A549 (cell line): ENCODE results near the gene TMEM123. TPM values are rescaled to one million over a fixed set of nuclear protein-coding genes. Genes with fewer than 3 reads are reported as not detected.

ENCODE experiments used
- ATAC-seq, 2 experiments: fragments of 200-7000 bp in 1 of 2; fragments of >200 bp in 1 of 2; cut with Nextera tagmentation in 1 of 2; cut with Tn5 transposase in 1 of 2; 3 replicates each; pipeline versions ENCODE4 v1.8.0 to v1.9.1; 2018 to 2020; ENCODE audit warnings: mild to moderate bottlenecking in 1 of 2, moderate library complexity in 1 of 2
- CTCF ChIA-PET: fragments of 300-600 bp; sonication (Branson Sonifier 250); formaldehyde crosslinking; extraction: SDS; loops from one replicate; lab custom pipeline; 2021; ENCODE audit warnings: antibody characterized with exemption, inconsistent platforms; lab: Yijun Ruan, JAX
- POLR2A ChIA-PET: fragments of 350-600 bp; formaldehyde crosslinking; extraction: SDS; loops from one replicate; lab custom pipeline; 2021; ENCODE audit warnings: antibody characterized with exemption, inconsistent platforms; lab: Yijun Ruan, JAX
- DNase-seq, 2 experiments: peaks; one replicate each; pipeline versions ENCODE4 v3.0.0 to v3.0.0-alpha.2; 2011 to 2016; ENCODE audit warnings: low read depth in 1 of 2, low spot score in 1 of 2
- FAIRE-seq: peaks from 2 replicates; lab custom pipeline; 2011; peaks lifted over from hg19 to GRCh38; lab: Jason Lieb, UNC
- H3K27ac ChIP-seq, 2 experiments: fragments of >200 bp; sonication (Bioruptor Twin); formaldehyde crosslinking; 3 replicates each; pipeline ENCODE4 v1.5.1; 2016 to 2017
- H3K4me1 ChIP-seq: fragments of >200 bp; sonication (Bioruptor Twin); formaldehyde crosslinking; 3 replicates; pipeline ENCODE4 v1.6.1; 2016
- H3K4me2 ChIP-seq: fragments of >200 bp; sonication (Bioruptor Twin); formaldehyde crosslinking; 3 replicates; pipeline ENCODE4 v1.6.1; 2016
- H3K4me3 ChIP-seq: fragments of >200 bp; sonication (Bioruptor Twin); formaldehyde crosslinking; 3 replicates; pipeline ENCODE4 v1.5.1; 2016
- H3K9me3 ChIP-seq: fragments of >200 bp; sonication (Bioruptor Twin); formaldehyde crosslinking; 3 replicates; pipeline ENCODE4 v1.6.1; 2016
- ATOH8 ChIP-seq: fragments of 250-450 bp; sonication (Bioruptor Pico); IDR thresholded peaks from 2 replicates; pipeline ENCODE4 v1.5.0; 2020; ENCODE audit warnings: low read depth, mild to moderate bottlenecking, moderate library complexity
- BHLHE40 ChIP-seq: IDR thresholded peaks from 2 replicates; pipeline ENCODE4 v1.6.1; 2012; ENCODE audit warnings: low read depth, low read length, inconsistent platforms
- CHD4 ChIP-seq: fragments of 200-600 bp; sonication (generic); IDR thresholded peaks from 2 replicates; pipeline ENCODE4 v1.6.1; 2016; ENCODE audit warnings: antibody characterized with exemption, mild to moderate bottlenecking, borderline replicate concordance
- EHF ChIP-seq: fragments of 250-450 bp; sonication (Bioruptor Pico); IDR thresholded peaks from 2 replicates; pipeline ENCODE4 v1.5.0; 2020; ENCODE audit warnings: mild to moderate bottlenecking
- FOXS1 ChIP-seq: fragments of 250-450 bp; sonication (Bioruptor Pico); IDR thresholded peaks from 2 replicates; pipeline ENCODE4 v1.5.0; 2020; ENCODE audit warnings: mild to moderate bottlenecking, moderate library complexity
- HES2 ChIP-seq: fragments of >200 bp; sonication (Bioruptor Twin); formaldehyde crosslinking; IDR thresholded peaks from 2 replicates; pipeline ENCODE4 v1.6.1; 2016
- HMGXB4 ChIP-seq: fragments of 250-450 bp; sonication (Bioruptor Pico); IDR thresholded peaks from 2 replicates; pipeline ENCODE4 v1.5.0; 2021; ENCODE audit warnings: mild to moderate bottlenecking, moderate library complexity, borderline replicate concordance
- HOXA7 ChIP-seq: fragments of 250-450 bp; sonication (Bioruptor Pico); IDR thresholded peaks from 2 replicates; pipeline ENCODE4 v1.5.0; 2020; ENCODE audit warnings: mild to moderate bottlenecking, moderate library complexity
- JUNB ChIP-seq: fragments of >200 bp; sonication (Bioruptor Twin); formaldehyde crosslinking; IDR thresholded peaks from 2 replicates; pipeline ENCODE4 v1.6.1; 2016
- MAZ ChIP-seq: fragments of 150-350 bp; IDR thresholded peaks from 2 replicates; pipeline ENCODE4 v1.6.1; 2014; ENCODE audit warnings: antibody characterized with exemption, low read depth, low read length, borderline replicate concordance
- NFE2L2 ChIP-seq: fragments of 150-350 bp; conservative IDR thresholded peaks from 2 replicates; pipeline ENCODE4 v1.6.1; 2014; ENCODE audit warnings: low read length
- NR3C1 ChIP-seq: fragments of >200 bp; sonication (Bioruptor Twin); formaldehyde crosslinking; IDR thresholded peaks from 3 replicates; pipeline ENCODE4 v1.6.1; 2017
- PBX3 ChIP-seq: IDR thresholded peaks from 2 replicates; pipeline ENCODE4 v1.6.1; 2012
- PHF8 ChIP-seq: fragments of 200-600 bp; sonication (generic); IDR thresholded peaks from 2 replicates; pipeline ENCODE4 v1.6.1; 2016; ENCODE audit warnings: low read depth, mild to moderate bottlenecking, antibody characterized with exemption, moderate library complexity, borderline replicate concordance
- POLR2AphosphoS2 ChIP-seq: conservative IDR thresholded peaks from 2 replicates; pipeline ENCODE4 v1.6.1; 2012; ENCODE audit warnings: low read length, improper control_type of control experiment, inconsistent platforms
- RAD21 ChIP-seq, 2 experiments: fragments of >200 bp in 1 of 2; sonication (Bioruptor Twin) in 1 of 2; formaldehyde crosslinking in 1 of 2; IDR thresholded peaks in 1 of 2; conservative IDR thresholded peaks in 1 of 2; 2 replicates in 1 of 2; 3 replicates in 1 of 2; pipeline ENCODE4 v1.6.1; 2012 to 2018; ENCODE audit warnings: inconsistent platforms in 1 of 2
- REST ChIP-seq: fragments of 200-600 bp; sonication (generic); IDR thresholded peaks from 2 replicates; pipeline ENCODE4 v1.6.1; 2016; ENCODE audit warnings: antibody characterized with exemption, mild to moderate bottlenecking, moderate library complexity
- USF2 ChIP-seq: fragments of 450-650 bp; IDR thresholded peaks from 2 replicates; pipeline ENCODE4 v1.6.1; 2014; ENCODE audit warnings: antibody characterized with exemption
- ZC3H11A ChIP-seq: fragments of 450-650 bp; IDR thresholded peaks from 2 replicates; pipeline ENCODE4 v1.6.1; 2014; ENCODE audit warnings: antibody characterized with exemption, mild to moderate bottlenecking
- ZFP36 ChIP-seq: fragments of 450-650 bp; IDR thresholded peaks from 2 replicates; pipeline ENCODE4 v1.6.1; 2014; ENCODE audit warnings: borderline replicate concordance; ENCODE audit not compliant: partially characterized antibody
- ZSCAN20 ChIP-seq: fragments of 250-450 bp; sonication (Bioruptor Pico); IDR thresholded peaks from 2 replicates; pipeline ENCODE4 v1.8.0; 2022; ENCODE audit warnings: mild to moderate bottlenecking, moderate library complexity
- WGBS: methylation state at CpG from one replicate; pipeline ENCODE4 v1.1.6; 2017; ENCODE audit errors: missing lambda C conversion rate; 5-methylcytosine and 5-hydroxymethylcytosine counted together
- polyA plus RNA-seq, 4 experiments: library from polyadenylated mRNA; depleted of rRNA in 3 of 4; stranded (reverse); fragments of >200 nt; fragmentation: RNase III in 1 of 4; extraction: RNeasy Plus Mini Kit Qiagen cat#74134 plus additional on column Dnase treatment in 1 of 4; gene quantifications; 2 replicates in 3 of 4; 3 replicates in 1 of 4; pipeline ENCODE4 v1.2.3, GENCODE V29; 2011 to 2017

Gene TMEM123
- polyA plus RNA-seq, 2 of the 4 experiments (the other 2 are of a cell fraction): 199 to 458 TPM

- Histone ChIP-seq H3K9me3 (no peaks in the 10 kb centered on the region), H3K4me3 (no peak overlapping the region), H3K27ac (0 out of 6 replicates have a peak overlapping the region, but pooled peaks of 1 of the 2 experiments have one; percentile 45), H3K4me1 (peaks cover 12% of the 10 kb centered on the region), H3K4me2 (no peak overlapping the region)
- no peak for FAIRE-seq
- no peak for ATAC-seq
- TF ChIP-seq USF2 (no peak), ZFP36 (no peak), BHLHE40 (no peak), REST (no peak), ATOH8 (no peak), MAZ (no peak), RAD21 (conservative IDR thresholded peaks at IDR 0.05 in 1 of 2, IDR thresholded peaks at IDR 0.05 in 1 of 2) (no peak), NFE2L2 (no peak), PBX3 (no peak), ZSCAN20 (no peak), HOXA7 (no peak), POLR2AphosphoS2 (no peak), EHF (CRISPR knock-in tag) (no peak), ZC3H11A (no peak)
- POLR2A ChIA-PET: no interaction called here
- no peak for DNase-seq
- CTCF ChIA-PET: interaction anchor here (0.6 to 3.3 kb wide), 4 partner anchors 19 to 119 kb away, joined by 4 to 18 read pairs (median 9); no protein-coding TSS in a partner anchor
- 76% methylated on average over 2 of the region's 2 CpGs for whole genome bisulfite sequencing
Measured at GRCh38 chr11:102499931-102500330, 47.4 kb upstream of the TMEM123 start.

- ATAC-seq (no peak), DNase-seq (no peak), FAIRE-seq (no peak)
- WGBS: 94% methylated on average over 3 of the region's 3 CpGs
- ChIA-PET CTCF (interaction anchor here (0.6 to 3.3 kb wide), 4 partner anchors 19 to 120 kb away, joined by 4 to 18 read pairs (median 9); no protein-coding TSS in a partner anchor), POLR2A (interaction anchor here (0.6 kb wide), 1 partner anchor 437 kb away, joined by 4 read pairs; no protein-coding TSS in a partner anchor)
- Histone ChIP-seq H3K9me3 (no peaks in the 10 kb centered on the region), H3K4me2 (no peak overlapping the region), H3K4me3 (no peak overlapping the region), H3K4me1 (peaks cover 18% of the 10 kb centered on the region), H3K27ac (0 out of 6 replicates have a peak overlapping the region, but pooled peaks of 1 of the 2 experiments have one; percentile 28)
- TF ChIP-seq RAD21 (conservative IDR thresholded peaks at IDR 0.05 in 1 of 2, IDR thresholded peaks at IDR 0.05 in 1 of 2) (no peak), PHF8 (no peak), HES2 (no peak), ATOH8 (no peak), ZFP36 (no peak), NR3C1 (no peak), HMGXB4 (no peak), FOXS1 (CRISPR knock-in tag) (no peak), MAZ (no peak), ZC3H11A (no peak), REST (no peak), JUNB (no peak), CHD4 (no peak)
Measured at GRCh38 chr11:102499151-102499550, 46.6 kb upstream of the TMEM123 start.
